Fibroblast of skin of left biceps (primary cell): ENCODE results near the gene HMCN1.

Experiments
- DNase-seq, 2 experiments: peaks; one replicate each; pipeline ENCODE4 v3.0.0-alpha.2; 2013; ENCODE audit warnings: low read depth in 2 of 2

The HMCN1 gene

GRCh38 chr1:186240436-186240835 lies 506.2 kb downstream of the HMCN1 start:
- DNase-seq = no peak
